Measurements from ENCODE around the gene PADI1.

The PADI1 gene

DNA sequence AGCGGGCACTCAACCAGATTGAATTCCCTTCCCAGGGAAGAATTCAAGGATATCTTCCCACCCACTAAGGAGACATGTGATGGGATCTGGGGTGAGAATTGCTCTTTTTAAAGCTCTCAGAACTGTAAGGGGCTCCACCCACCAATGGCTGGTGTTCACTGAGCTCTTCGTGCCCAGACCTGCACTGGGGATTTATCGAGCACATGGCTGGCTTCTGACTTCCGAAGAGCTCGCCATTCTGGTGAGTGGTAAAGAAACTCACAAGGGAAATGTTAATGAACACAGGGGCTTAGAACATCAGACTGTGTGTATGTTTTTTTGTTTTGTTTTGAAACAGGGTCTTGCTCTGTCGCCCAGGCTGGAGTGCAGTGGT lies 53.8 kb downstream of the PADI1 start:
- TF ChIP-seq ZFP30 (CRISPR knock-in tag; IDR thresholded peaks at IDR 0.05) (no peak), CSDC2 (CRISPR knock-in tag; IDR thresholded peaks at IDR 0.05) (no peak), ISL1 (CRISPR knock-in tag; IDR thresholded peaks at IDR 0.05) (no peak), ZFP3 (CRISPR knock-in tag; IDR thresholded peaks at IDR 0.05) (no peak), TOX (CRISPR knock-in tag; IDR thresholded peaks at IDR 0.05; ENCODE audit: borderline replicate concordance) (no peak), TCF4 (CRISPR knock-in tag; IDR thresholded peaks at IDR 0.05; ENCODE audit: borderline replicate concordance) (no peak), CSRNP3 (CRISPR knock-in tag; IDR thresholded peaks at IDR 0.05) (no peak), BACH2 (CRISPR knock-in tag; IDR thresholded peaks at IDR 0.05; ENCODE audit: borderline replicate concordance) (no peak), PPARA (CRISPR knock-in tag; IDR thresholded peaks at IDR 0.05; ENCODE audit: borderline replicate concordance) (no peak), SNAI2 (CRISPR knock-in tag; IDR thresholded peaks at IDR 0.05) (no peak), ARNTL (CRISPR knock-in tag; IDR thresholded peaks at IDR 0.05; ENCODE audit: borderline replicate concordance, low read depth) (no peak), OSR1 (CRISPR knock-in tag; IDR thresholded peaks at IDR 0.05) (no peak)
- TF ChIP-seq, protein P1, sequence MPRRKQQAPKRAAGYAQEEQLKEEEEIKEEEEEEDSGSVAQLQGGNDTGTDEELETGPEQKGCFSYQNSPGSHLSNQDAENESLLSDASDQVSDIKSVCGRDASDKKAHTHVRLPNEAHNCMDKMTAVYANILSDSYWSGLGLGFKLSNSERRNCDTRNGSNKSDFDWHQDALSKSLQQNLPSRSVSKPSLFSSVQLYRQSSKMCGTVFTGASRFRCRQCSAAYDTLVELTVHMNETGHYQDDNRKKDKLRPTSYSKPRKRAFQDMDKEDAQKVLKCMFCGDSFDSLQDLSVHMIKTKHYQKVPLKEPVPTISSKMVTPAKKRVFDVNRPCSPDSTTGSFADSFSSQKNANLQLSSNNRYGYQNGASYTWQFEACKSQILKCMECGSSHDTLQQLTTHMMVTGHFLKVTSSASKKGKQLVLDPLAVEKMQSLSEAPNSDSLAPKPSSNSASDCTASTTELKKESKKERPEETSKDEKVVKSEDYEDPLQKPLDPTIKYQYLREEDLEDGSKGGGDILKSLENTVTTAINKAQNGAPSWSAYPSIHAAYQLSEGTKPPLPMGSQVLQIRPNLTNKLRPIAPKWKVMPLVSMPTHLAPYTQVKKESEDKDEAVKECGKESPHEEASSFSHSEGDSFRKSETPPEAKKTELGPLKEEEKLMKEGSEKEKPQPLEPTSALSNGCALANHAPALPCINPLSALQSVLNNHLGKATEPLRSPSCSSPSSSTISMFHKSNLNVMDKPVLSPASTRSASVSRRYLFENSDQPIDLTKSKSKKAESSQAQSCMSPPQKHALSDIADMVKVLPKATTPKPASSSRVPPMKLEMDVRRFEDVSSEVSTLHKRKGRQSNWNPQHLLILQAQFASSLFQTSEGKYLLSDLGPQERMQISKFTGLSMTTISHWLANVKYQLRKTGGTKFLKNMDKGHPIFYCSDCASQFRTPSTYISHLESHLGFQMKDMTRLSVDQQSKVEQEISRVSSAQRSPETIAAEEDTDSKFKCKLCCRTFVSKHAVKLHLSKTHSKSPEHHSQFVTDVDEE (CRISPR knock-in tag; IDR thresholded peaks at IDR 0.05), result no peak
- no peak for ATAC-seq

DNA sequence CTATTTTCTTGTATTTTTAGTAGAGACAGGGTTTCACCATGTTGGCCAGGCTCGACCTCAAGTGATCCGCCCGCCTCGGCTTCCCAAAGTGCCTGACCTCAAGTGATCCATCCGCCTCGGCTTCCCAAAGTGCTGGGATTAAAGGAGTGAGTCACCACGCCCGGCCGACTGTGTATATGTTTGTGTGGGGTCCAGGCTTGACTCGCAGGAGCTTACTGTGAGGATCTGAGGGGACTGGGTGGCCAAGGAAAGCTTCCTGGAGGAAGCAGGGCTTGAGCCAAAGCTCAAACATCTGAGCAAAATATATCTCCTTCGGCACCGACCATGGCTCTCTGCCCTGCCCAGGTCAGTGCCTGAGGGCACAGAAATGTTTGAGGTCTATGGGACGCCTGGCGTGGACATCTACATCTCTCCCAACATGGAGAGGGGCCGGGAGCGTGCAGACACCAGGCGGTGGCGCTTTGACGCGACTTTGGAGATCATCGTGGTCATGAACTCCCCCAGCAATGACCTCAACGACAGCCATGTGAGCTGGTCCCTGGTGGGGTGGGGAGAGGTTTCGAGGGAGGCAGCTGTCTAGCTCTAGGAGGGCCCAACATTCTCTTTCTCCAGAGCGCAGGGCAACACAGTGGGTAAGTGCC lies 54.4 kb downstream of the PADI1 start:
- ATAC-seq, result no peak
- TF ChIP-seq, protein P2, sequence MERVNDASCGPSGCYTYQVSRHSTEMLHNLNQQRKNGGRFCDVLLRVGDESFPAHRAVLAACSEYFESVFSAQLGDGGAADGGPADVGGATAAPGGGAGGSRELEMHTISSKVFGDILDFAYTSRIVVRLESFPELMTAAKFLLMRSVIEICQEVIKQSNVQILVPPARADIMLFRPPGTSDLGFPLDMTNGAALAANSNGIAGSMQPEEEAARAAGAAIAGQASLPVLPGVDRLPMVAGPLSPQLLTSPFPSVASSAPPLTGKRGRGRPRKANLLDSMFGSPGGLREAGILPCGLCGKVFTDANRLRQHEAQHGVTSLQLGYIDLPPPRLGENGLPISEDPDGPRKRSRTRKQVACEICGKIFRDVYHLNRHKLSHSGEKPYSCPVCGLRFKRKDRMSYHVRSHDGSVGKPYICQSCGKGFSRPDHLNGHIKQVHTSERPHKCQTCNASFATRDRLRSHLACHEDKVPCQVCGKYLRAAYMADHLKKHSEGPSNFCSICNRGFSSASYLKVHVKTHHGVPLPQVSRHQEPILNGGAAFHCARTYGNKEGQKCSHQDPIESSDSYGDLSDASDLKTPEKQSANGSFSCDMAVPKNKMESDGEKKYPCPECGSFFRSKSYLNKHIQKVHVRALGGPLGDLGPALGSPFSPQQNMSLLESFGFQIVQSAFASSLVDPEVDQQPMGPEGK (CRISPR knock-in tag; IDR thresholded peaks at IDR 0.05; ENCODE audit: borderline replicate concordance), result no peak
- TF ChIP-seq ZFP3 (CRISPR knock-in tag; IDR thresholded peaks at IDR 0.05) (no peak), PPARA (CRISPR knock-in tag; IDR thresholded peaks at IDR 0.05; ENCODE audit: borderline replicate concordance) (no peak), SNAI2 (CRISPR knock-in tag; IDR thresholded peaks at IDR 0.05) (no peak), ISL1 (CRISPR knock-in tag; IDR thresholded peaks at IDR 0.05) (no peak), ZC3H10 (CRISPR knock-in tag; IDR thresholded peaks at IDR 0.05) (no peak), BACH2 (CRISPR knock-in tag; IDR thresholded peaks at IDR 0.05; ENCODE audit: borderline replicate concordance) (no peak), CREB5 (CRISPR knock-in tag; IDR thresholded peaks at IDR 0.05; ENCODE audit: low read depth) (no peak), ARNTL (CRISPR knock-in tag; IDR thresholded peaks at IDR 0.05; ENCODE audit: borderline replicate concordance, low read depth) (no peak)

GRCh38 chr1:17260264-17260663 lies 55.3 kb downstream of the PADI1 start:
- no peak for ATAC-seq
- TF ChIP-seq RARB (CRISPR knock-in tag; IDR thresholded peaks at IDR 0.05), result no peak

DNA sequence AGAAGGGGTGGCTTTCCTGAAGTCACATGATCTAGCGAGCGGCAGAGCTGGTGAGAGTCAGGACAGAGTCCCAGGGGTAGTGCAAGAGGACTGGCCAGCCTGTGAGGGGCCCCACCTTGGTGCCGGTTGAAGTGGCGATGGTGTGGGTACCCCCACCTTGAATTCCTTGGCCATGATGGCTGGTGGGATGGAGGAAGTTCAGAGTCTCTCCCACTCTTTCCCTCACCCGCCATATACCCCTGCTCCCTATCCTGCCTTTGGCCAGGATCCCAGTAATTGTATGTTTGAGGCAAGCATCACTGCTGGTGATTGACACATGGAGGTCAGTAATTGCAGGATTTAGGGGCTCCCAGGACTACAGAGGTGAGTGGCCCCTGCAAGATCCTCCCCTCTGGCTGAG lies 55.8 kb downstream of the PADI1 start:
- no peak for TF ChIP-seq CSRNP3 (CRISPR knock-in tag; IDR thresholded peaks at IDR 0.05)
- TF ChIP-seq ISL1 (CRISPR knock-in tag; IDR thresholded peaks at IDR 0.05), result no peak
- no peak for TF ChIP-seq SNAI2 (CRISPR knock-in tag; IDR thresholded peaks at IDR 0.05)
- TF ChIP-seq RARB (CRISPR knock-in tag; IDR thresholded peaks at IDR 0.05), result no peak
- no peak for TF ChIP-seq GLIS3 (CRISPR knock-in tag; IDR thresholded peaks at IDR 0.05)
- TF ChIP-seq, protein P1 (CRISPR knock-in tag; IDR thresholded peaks at IDR 0.05), result no peak
- TF ChIP-seq ZFP3 (CRISPR knock-in tag; IDR thresholded peaks at IDR 0.05), result no peak
- TF ChIP-seq, protein P2 (CRISPR knock-in tag; IDR thresholded peaks at IDR 0.05; ENCODE audit: borderline replicate concordance), result no peak
- no peak for TF ChIP-seq OSR1 (CRISPR knock-in tag; IDR thresholded peaks at IDR 0.05)
- no peak for TF ChIP-seq CSDC2 (CRISPR knock-in tag; IDR thresholded peaks at IDR 0.05)
- TF ChIP-seq PPARA (CRISPR knock-in tag; IDR thresholded peaks at IDR 0.05; ENCODE audit: borderline replicate concordance), result no peak

More for the DNA sequence above, 55.8 kb downstream of the PADI1 start:
- no peak for ATAC-seq

Data from SK-N-SH treated with all-trans-retinoic acid at 6 μM for 48 hours (cell line).